AG09309 (cell line): ENCODE measurements around the gene SMARCC2.

ENCODE experiments used
- DNase-seq: peaks from one replicate; pipeline ENCODE4 v3.0.0-alpha.2; 2010; ENCODE audit warnings: low read depth
- H3K4me3 ChIP-seq: 2 replicates; pipeline ENCODE4 v1.5.1; 2011; ENCODE audit warnings: mild to moderate bottlenecking, low read depth, low read length, moderate library complexity; ENCODE audit not compliant: control insufficient read depth
- CTCF ChIP-seq: IDR thresholded peaks from 2 replicates; pipeline ENCODE4 v1.5.1; 2011; ENCODE audit warnings: mild to moderate bottlenecking, low read depth, low read length, inconsistent platforms; ENCODE audit not compliant: insufficient read depth, control insufficient read depth; ENCODE audit errors: missing control alignments

The SMARCC2 gene

GRCh38 chr12:56143870-56144269 lies 45.4 kb downstream of the SMARCC2 start:
- no peak for DNase-seq
- no peak overlapping the region for H3K4me3 ChIP-seq
- TF ChIP-seq CTCF = no peak

- H3K4me3 ChIP-seq = no peak overlapping the region
- DNase-seq = no peak
- no peak for TF ChIP-seq CTCF
Observed at GRCh38 chr12:56143217-56143616, 46.1 kb downstream of the SMARCC2 start.

GRCh38 chr12:56141946-56142784 lies 47.1 kb downstream of the SMARCC2 start:
- H3K4me3 ChIP-seq = no peak overlapping the region
- no peak for DNase-seq
- TF ChIP-seq CTCF = no peak

- no peak overlapping the region for H3K4me3 ChIP-seq
- TF ChIP-seq CTCF = no peak
- no peak for DNase-seq
Observed at GRCh38 chr12:56137853-56138571, 51.3 kb downstream of the SMARCC2 start.

GRCh38 chr12:56134897-56135296 lies 54.4 kb downstream of the SMARCC2 start:
- no peak overlapping the region for H3K4me3 ChIP-seq
- DNase-seq = no peak
- no peak for TF ChIP-seq CTCF

GRCh38 chr12:56130876-56131275 lies 58.4 kb downstream of the SMARCC2 start:
- DNase-seq = no peak
- H3K4me3 ChIP-seq = no peak overlapping the region
- no peak for TF ChIP-seq CTCF
